Neuronal stem cell (in vitro differentiated cells): Measurements from ENCODE around the gene RNH1.

Experiments used
- DNase-seq: peaks from one replicate; pipeline ENCODE4 v3.0.0-alpha.2; 2013; ENCODE audit warnings: low spot score
- H2AFZ ChIP-seq: one replicate; pipeline ENCODE4 v1.6.1; 2013; ENCODE audit warnings: mild to moderate bottlenecking, low read length, inconsistent platforms
- H2AK5ac ChIP-seq: 2 replicates; pipeline ENCODE4 v1.6.1; 2013; ENCODE audit warnings: low read depth, mild to moderate bottlenecking, inconsistent platforms, low read length, moderate library complexity, mixed read lengths
- H2BK120ac ChIP-seq: 2 replicates; pipeline ENCODE4 v1.6.1; 2013; ENCODE audit warnings: low read depth, mild to moderate bottlenecking, inconsistent platforms, low read length, moderate library complexity, mixed read lengths
- H2BK12ac ChIP-seq: one replicate; pipeline ENCODE4 v1.6.1; 2013; ENCODE audit warnings: low read length, inconsistent platforms
- H2BK15ac ChIP-seq: 2 replicates; pipeline ENCODE4 v1.6.1; 2013; ENCODE audit warnings: mild to moderate bottlenecking, low read length, inconsistent platforms, mixed read lengths
- H2BK5ac ChIP-seq: one replicate; pipeline ENCODE4 v1.6.1; 2013; ENCODE audit warnings: inconsistent platforms, mild to moderate bottlenecking, low read length, moderate library complexity
- H3K14ac ChIP-seq: one replicate; pipeline ENCODE4 v1.6.1; 2013; ENCODE audit warnings: low read length, inconsistent platforms
- H3K18ac ChIP-seq: 2 replicates; pipeline ENCODE4 v1.6.1; 2013; ENCODE audit warnings: low read length, inconsistent platforms
- H3K23ac ChIP-seq: 2 replicates; pipeline ENCODE4 v1.6.1; 2013; ENCODE audit warnings: low read depth, mild to moderate bottlenecking, mixed read lengths, low read length, inconsistent platforms; ENCODE audit not compliant: poor library complexity
- H3K27ac ChIP-seq: replicated peaks from 3 replicates; pipeline ENCODE4 v1.5.1; 2013; ENCODE audit warnings: low read length, inconsistent platforms
- H3K27me3 ChIP-seq, 3 experiments: 2 replicates each; pipeline ENCODE4 v1.6.1; 2013; ENCODE audit warnings: low read length in 3 of 3, mild to moderate bottlenecking in 2 of 3, inconsistent platforms in 1 of 3, low read depth in 1 of 3, mixed read lengths in 1 of 3, moderate library complexity in 1 of 3; ENCODE audit not compliant: control insufficient read depth in 3 of 3, insufficient read depth in 3 of 3
- H3K36me3 ChIP-seq, 2 donors: replicated peaks in 1 of 2; 2 replicates each; pipeline ENCODE4 v1.6.1; 2013; ENCODE audit warnings: low read length in 2 of 2; ENCODE audit not compliant: control insufficient read depth in 2 of 2, insufficient read depth in 2 of 2
- H3K4ac ChIP-seq: 2 replicates; pipeline ENCODE4 v1.6.1; 2013; ENCODE audit warnings: inconsistent platforms, mild to moderate bottlenecking, low read length, moderate library complexity
- H3K4me1 ChIP-seq, 2 donors: 1 replicate in 1 of 2; 2 replicates in 1 of 2; pipeline ENCODE4 v1.6.1; 2013; ENCODE audit warnings: low read length in 2 of 2, low read depth in 1 of 2; ENCODE audit not compliant: control insufficient read depth in 2 of 2, insufficient read depth in 1 of 2
- H3K4me2 ChIP-seq: one replicate; pipeline ENCODE4 v1.6.1; 2013; ENCODE audit warnings: mild to moderate bottlenecking, low read length, inconsistent platforms; ENCODE audit not compliant: insufficient read depth, poor library complexity, severe bottlenecking
- H3K4me3 ChIP-seq, 2 donors: 2 replicates each; pipeline ENCODE4 v1.5.1; 2013; ENCODE audit warnings: low read length in 2 of 2, mild to moderate bottlenecking in 2 of 2, inconsistent platforms in 1 of 2, moderate library complexity in 1 of 2
- H3K79me1 ChIP-seq: one replicate; pipeline ENCODE4 v1.6.1; 2013; ENCODE audit warnings: low read depth, mild to moderate bottlenecking, inconsistent platforms, low read length, moderate library complexity
- H3K9ac ChIP-seq: one replicate; pipeline ENCODE4 v1.6.1; 2013; ENCODE audit warnings: mild to moderate bottlenecking, low read depth, low read length, inconsistent platforms; ENCODE audit not compliant: poor library complexity
- H3K9me3 ChIP-seq, 2 donors: replicated peaks in 1 of 2; 2 replicates each; pipeline versions ENCODE3 to v1.6.1; 2013; ENCODE audit warnings: low read length in 2 of 2, mild to moderate bottlenecking in 2 of 2, inconsistent platforms in 1 of 2, low read depth in 1 of 2, mixed read lengths in 1 of 2, moderate library complexity in 1 of 2; ENCODE audit not compliant: control insufficient read depth in 2 of 2, insufficient read depth in 1 of 2
- H4K8ac ChIP-seq: one replicate; pipeline ENCODE4 v1.6.1; 2013; ENCODE audit warnings: low read depth, mild to moderate bottlenecking, inconsistent platforms, low read length, moderate library complexity
- H4K91ac ChIP-seq: one replicate; pipeline ENCODE4 v1.6.1; 2013; ENCODE audit warnings: low read length, low read depth, mild to moderate bottlenecking, inconsistent platforms; ENCODE audit not compliant: poor library complexity
- WGBS, 2 donors: extraction: QIAGEN DNeasy Blood & Tissue Kit; methylation state at CpG; one replicate each; pipeline ENCODE4 v1.1.7; 2013; ENCODE audit warnings: missing lambda C conversion rate in 2 of 2, mixed read lengths in 1 of 2; ENCODE audit not compliant: insufficient read length in 2 of 2, insufficient replicate concordance in 1 of 2; ENCODE audit errors: extremely low coverage in 2 of 2; 5-methylcytosine and 5-hydroxymethylcytosine counted together

Gene RNH1

GRCh38 chr11:530960-531831 lies 24.2 kb upstream of the RNH1 start:
- H3K18ac ChIP-seq, result no peak overlapping the region
- no peak overlapping the region for H3K14ac ChIP-seq
- H3K4ac ChIP-seq, result no peak overlapping the region
- H2AFZ ChIP-seq, result no peak overlapping the region
- WGBS, 2 donors, result no CpG with 5 or more reads among the region's 28 CpGs
- H2AK5ac ChIP-seq, result no peak overlapping the region
- H2BK120ac ChIP-seq, result no peak overlapping the region
- H2BK5ac ChIP-seq, result no peak overlapping the region
- no peak overlapping the region for H3K4me3 ChIP-seq
- H3K4me2 ChIP-seq, result no peak overlapping the region
- peaks cover 0 to 2% of the 10 kb centered on the region in 2 donors for H3K9me3 ChIP-seq
- peaks cover 0 to 2% (median 0%) of the 10 kb centered on the region in 3 experiments for H3K27me3 ChIP-seq
- H4K8ac ChIP-seq, result no peak overlapping the region
- no peak for DNase-seq
- H2BK12ac ChIP-seq, result no peak overlapping the region
- peaks cover 9% of the 10 kb centered on the region for H3K79me1 ChIP-seq
- H4K91ac ChIP-seq, result no peak overlapping the region
- H3K9ac ChIP-seq, result no peak overlapping the region
- H3K23ac ChIP-seq, result peak overlapping the region; percentile 43
- peaks cover 22 to 33% of the 10 kb centered on the region in 2 donors for H3K36me3 ChIP-seq
- H3K27ac ChIP-seq, result no peak overlapping the region
- H3K4me1 ChIP-seq, result peaks cover 7 to 8% of the 10 kb centered on the region in 2 donors
- H2BK15ac ChIP-seq, result no peak overlapping the region

GRCh38 chr11:529728-530411 lies 22.8 kb upstream of the RNH1 start:
- Histone ChIP-seq H3K79me1 (peaks cover 9% of the 10 kb centered on the region), H3K9ac (no peak overlapping the region), H2BK15ac (no peak overlapping the region), H4K91ac (no peak overlapping the region), H3K27me3 (no peaks in the 10 kb centered on the region), H2AFZ (no peak overlapping the region), H3K23ac (no peak overlapping the region), H3K4me1 (peaks cover 5 to 6% of the 10 kb centered on the region in 2 donors), H3K27ac (no peak overlapping the region), H3K36me3 (peaks cover 22 to 33% of the 10 kb centered on the region in 2 donors), H3K4ac (no peak overlapping the region), H2BK120ac (no peak overlapping the region), H4K8ac (no peak overlapping the region), H3K4me2 (no peak overlapping the region), H3K4me3 (no peak overlapping the region), H2BK5ac (no peak overlapping the region), H3K18ac (no peak overlapping the region), H3K9me3 (peaks cover 0 to 2% of the 10 kb centered on the region in 2 donors), H2AK5ac (no peak overlapping the region), H2BK12ac (no peak overlapping the region), H3K14ac (peak overlapping the region; percentile 38)
- DNase-seq, result no peak
- no CpG with 5 or more reads among the region's 18 CpGs for WGBS, 2 donors

GRCh38 chr11:528815-529727 lies 22.0 kb upstream of the RNH1 start:
- H3K9ac ChIP-seq, result no peak overlapping the region
- no peak overlapping the region for H2BK15ac ChIP-seq
- no peak overlapping the region for H2BK12ac ChIP-seq
- no peak overlapping the region for H3K18ac ChIP-seq
- no peaks in the 10 kb centered on the region for H3K27me3 ChIP-seq
- no peak overlapping the region for H3K27ac ChIP-seq
- DNase-seq, result no peak
- H2BK5ac ChIP-seq, result no peak overlapping the region
- no peak overlapping the region for H3K4ac ChIP-seq
- H3K9me3 ChIP-seq, result peaks cover 0 to 3% of the 10 kb centered on the region in 2 donors
- H2BK120ac ChIP-seq, result no peak overlapping the region
- peak overlapping the region; percentile 38 for H3K14ac ChIP-seq
- no CpG with 5 or more reads among the region's 29 CpGs for WGBS, 2 donors
- H4K91ac ChIP-seq, result no peak overlapping the region
- peak overlapping the region in 1 of 2 donors; percentile 46 for H3K4me3 ChIP-seq
- H3K23ac ChIP-seq, result peak overlapping the region; percentile 46
- H2AK5ac ChIP-seq, result no peak overlapping the region
- H3K4me1 ChIP-seq, result peaks cover 0 to under 1% of the 10 kb centered on the region in 2 donors
- H3K79me1 ChIP-seq, result peaks cover 2% of the 10 kb centered on the region
- peaks cover 22 to 33% of the 10 kb centered on the region in 2 donors for H3K36me3 ChIP-seq
- no peak overlapping the region for H3K4me2 ChIP-seq
- H4K8ac ChIP-seq, result no peak overlapping the region
- no peak overlapping the region for H2AFZ ChIP-seq
